GM19043 (cell line): ENCODE results near the gene SMU1.
A peak's percentile ranks its signal among the peaks of the same experiment; 100 is the strongest.
"Not testable (repeated sequence)": the region's sequence is repeated elsewhere in the genome, so short reads cannot be mapped to it uniquely, and the experiment has no call there.

Experiments
- ATAC-seq: cut with Tn5 transposase; IDR thresholded peaks from one replicate; pipeline ENCODE4 v1.9.1; 2021; ENCODE audit warnings: low read depth; ENCODE audit not compliant: unreplicated experiment

SMU1 gene

DNA sequence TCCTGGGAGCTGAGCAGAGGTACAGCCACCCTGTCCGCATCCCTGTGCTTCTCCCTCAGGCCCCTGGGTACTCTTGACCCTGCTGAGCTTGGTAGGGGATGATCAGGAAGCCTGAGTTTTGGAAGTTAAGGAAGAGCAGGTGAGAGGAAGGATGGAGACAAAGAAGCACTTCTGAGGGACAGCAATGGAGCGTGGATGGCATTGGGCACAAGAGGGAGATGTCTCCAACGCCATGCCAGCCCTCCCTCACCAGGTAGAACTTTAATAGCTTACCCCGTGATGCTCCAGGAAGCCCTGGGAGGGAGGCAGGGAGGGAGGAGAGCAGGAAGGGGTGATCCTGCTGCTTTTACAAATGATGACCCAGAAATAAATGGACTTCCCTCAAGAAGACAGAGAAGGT lies 29.9 kb upstream of the SMU1 start:
- no peak for ATAC-seq

- no peak for ATAC-seq
These were observed 29.5 kb upstream of the SMU1 start for GRCh38 chr9:33105959-33106358.

- no peak for ATAC-seq
These were observed 29.0 kb upstream of the SMU1 start for GRCh38 chr9:33105504-33105903.

DNA sequence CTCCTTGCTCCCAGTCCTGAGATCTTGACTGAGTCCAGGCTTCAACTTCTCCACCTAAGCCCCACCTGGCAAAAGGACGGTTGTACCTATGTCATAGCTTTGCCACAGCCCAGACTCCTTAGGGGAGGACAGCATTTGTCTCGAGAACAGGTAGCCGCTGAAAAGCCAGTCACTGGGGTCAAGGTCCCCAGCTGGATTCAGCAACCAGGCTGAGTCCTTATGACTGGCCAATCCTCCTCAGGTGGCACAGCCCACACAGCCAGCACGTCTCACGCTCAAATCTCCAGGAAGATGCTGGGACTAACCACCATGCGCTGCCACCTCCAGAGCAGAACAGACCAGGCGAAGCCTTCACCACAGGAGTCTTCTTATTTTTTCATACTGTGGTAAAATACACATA lies 27.9 kb upstream of the SMU1 start:
- no peak for ATAC-seq

DNA sequence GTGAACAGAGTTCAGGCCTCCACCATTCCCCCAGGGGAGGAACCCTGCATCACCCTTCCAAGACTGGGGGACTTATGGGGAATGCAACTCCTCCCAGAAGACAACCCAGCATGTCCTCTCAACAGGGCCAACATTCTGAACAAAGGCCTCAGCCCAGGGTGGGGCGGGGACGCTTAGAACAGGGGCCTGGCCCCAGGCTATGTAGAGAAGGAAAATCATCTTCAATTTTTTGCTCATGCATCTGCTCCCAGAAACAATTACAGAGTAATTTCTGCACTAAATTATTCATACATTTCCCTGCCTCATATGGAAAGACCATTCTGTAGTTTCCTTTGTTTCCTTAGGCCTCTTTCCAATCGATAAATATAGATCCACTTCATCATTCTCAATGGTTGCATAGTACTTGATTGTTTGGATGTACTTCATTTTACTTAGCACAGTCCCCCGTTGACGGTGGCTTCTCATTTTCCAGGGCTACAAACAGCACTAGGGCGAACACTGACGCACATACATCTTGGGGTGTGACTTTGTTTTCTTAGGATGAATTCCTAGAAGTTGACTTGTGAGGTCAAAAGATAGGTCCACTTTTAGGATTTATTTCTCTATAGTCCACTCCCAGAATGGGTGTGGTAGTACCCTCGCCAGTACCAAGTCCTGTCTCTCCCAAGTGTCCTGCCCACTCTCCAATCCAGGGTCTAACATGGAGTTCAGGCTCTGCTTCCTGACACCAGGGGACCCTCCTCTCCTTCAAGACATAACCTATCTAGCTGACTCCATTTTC lies 27.2 kb upstream of the SMU1 start:
- ATAC-seq: no peak

DNA sequence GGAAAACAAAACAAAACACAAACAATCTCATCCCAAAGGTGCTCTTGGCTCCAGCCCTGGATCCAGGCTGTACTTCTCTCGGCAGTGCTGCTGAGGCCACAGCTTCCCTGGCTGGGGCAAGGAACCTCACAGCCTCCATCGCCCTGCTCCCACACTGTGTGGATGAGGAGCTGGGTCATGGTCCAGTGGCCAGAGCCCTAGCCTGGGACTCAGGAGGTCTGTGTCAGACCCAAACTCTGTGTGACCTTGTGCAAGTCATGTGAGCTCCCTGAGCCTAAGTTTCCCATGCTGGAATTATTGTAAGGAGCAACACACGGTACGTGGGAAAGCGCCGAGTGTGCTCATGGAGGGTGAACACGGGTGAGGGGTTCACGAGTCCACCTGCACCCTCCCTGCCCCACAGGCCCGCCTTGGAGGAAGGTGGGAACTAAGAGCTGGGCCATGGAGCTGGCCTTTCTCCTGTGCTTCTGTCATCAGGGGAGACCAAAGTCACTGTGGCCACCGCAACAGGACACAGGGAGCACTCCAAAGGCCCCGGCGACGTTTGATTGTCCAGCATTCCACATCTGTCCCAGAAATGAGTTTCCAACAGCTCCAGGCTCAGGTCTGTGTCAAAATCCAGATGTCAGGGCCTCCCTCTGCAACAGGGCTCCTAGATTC lies 26.2 kb upstream of the SMU1 start:
- ATAC-seq: no peak

GRCh38 chr9:33101104-33101951 lies 24.9 kb upstream of the SMU1 start:
- ATAC-seq: no peak

- no peak for ATAC-seq
These were observed 23.3 kb upstream of the SMU1 start for GRCh38 chr9:33099754-33100153.

GRCh38 chr9:33097192-33097591 lies 20.7 kb upstream of the SMU1 start:
- no peak for ATAC-seq

GRCh38 chr9:33092634-33093033 lies 16.2 kb upstream of the SMU1 start:
- no peak for ATAC-seq

DNA sequence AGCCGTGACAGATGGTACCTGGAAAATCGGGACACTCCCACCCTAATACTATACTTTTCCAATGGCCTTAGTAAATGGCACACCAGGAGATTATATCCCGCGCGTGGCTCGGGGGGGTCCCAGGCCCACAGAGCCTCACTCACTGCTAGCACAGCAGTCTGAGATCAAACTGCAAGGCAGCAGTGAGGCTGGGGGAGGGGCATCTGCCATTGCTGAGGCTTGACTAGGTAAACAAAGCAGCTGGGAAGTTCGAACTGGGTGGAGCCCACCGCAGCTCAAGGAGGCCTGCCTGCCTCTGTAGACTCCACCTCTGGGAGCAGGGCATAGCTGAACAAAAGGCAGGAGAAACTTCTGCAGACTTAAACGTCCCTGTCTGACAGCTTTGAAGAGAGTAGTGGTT lies 9.2 kb upstream of the SMU1 start:
- not testable (repeated sequence) for ATAC-seq

GRCh38 chr9:33082538-33083326 lies 6.3 kb upstream of the SMU1 start:
- no peak for ATAC-seq

DNA sequence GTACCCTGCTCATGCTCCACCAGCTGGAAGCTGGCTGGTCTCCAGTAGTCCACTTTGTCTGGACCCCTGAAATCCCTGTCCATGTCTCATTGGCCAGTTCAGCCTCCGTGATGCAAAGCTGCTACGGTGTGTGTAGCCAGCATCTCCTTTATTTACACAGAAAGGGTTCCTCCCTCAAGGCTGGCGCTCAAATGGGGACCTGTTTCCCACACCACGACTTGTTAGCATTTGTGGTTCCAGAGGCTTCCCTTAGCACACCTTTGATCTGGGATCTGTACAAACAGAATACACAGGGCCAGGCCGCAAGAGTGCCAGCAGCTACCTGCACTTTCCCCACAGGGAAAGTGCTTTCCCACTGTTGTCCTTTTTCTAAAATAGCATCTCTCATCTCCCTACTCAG lies 5.7 kb upstream of the SMU1 start:
- ATAC-seq: no peak

- peak; percentile 45 for ATAC-seq
These were observed 4.8 kb upstream of the SMU1 start for GRCh38 chr9:33081128-33081851.

- ATAC-seq: no peak
These were observed 4.1 kb upstream of the SMU1 start for GRCh38 chr9:33080534-33080933.

DNA sequence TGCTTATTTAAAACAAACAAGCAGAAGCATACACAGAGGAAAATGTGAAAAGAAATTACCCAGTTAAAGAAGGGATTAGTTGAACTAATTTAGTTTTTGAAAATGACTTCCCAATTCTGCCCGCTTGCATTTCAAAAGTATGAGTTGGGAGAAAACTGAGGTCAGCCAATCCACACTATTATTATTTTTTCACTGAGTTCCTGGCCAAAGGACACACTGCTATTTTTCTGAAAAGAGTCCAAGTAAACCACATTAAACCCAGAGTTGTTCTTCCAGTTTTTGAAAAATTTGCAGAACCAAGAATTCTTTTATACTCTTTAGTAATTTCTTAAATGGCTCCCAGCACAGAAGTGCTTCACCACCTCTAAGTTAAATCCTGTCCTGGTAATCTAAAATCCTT lies 7.5 kb downstream of the SMU1 start:
- ATAC-seq: no peak

- peak; percentile 84 for ATAC-seq
These were observed 11.1 kb downstream of the SMU1 start for GRCh38 chr9:33065157-33066076.

DNA sequence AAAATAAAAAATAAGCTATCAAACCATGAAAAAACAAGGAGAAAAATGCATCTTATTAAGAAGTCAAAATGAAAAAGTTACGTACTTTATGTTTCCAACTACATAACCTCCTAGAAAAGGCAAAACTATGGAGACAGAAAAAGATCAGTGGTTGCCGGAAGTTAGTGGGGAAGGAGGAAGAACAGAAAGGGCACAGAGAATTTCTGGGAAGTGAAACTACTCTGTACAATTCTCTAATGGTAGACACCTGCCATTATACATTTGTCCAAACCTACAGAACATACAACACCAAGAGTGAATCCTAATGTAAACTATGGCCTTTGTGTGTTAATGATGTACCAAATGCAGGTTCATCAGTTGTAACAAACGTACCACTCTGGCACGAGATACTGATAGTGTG lies 25.3 kb downstream of the SMU1 start:
- ATAC-seq: no peak
